H1 (cell line): ENCODE results near the gene ABCC4. TPM values are rescaled to one million over a fixed set of nuclear protein-coding genes. Genes with fewer than 3 reads are reported as not detected.

Experiments
- polyA plus RNA-seq, 7 experiments: library from polyadenylated mRNA; depleted of rRNA in 3 of 7; stranded (reverse) in 5 of 7; unstranded in 2 of 7; fragments of >200 nt in 5 of 7; fragments of 200-250 nt in 2 of 7; gene quantifications; 1 replicate in 5 of 7; 2 replicates in 1 of 7; 4 replicates in 1 of 7; pipeline versions ENCODE4 v1.2.1 to v1.2.3, GENCODE V29; 2011 to 2013; ENCODE audit warnings: missing spikeins in 2 of 7, mixed read lengths in 2 of 7
- small RNA-seq: library from polyadenylated mRNA; stranded (forward); fragments of <200 nt; extraction: miRNeasy Mini kit (QIAGEN cat#:217004); gene quantifications from one replicate; pipeline ENCODE3, GENCODE V24; 2013; ENCODE audit not compliant: insufficient read depth
- total RNA-seq: library from RNA; stranded (reverse); fragmentation: NEBNext Ultra II Directional; extraction: Animal tissue kit (Norgen Biotek cat#: 25700); gene quantifications from 2 replicates; pipeline ENCODE4 v1.2.1, GENCODE V29; 2021

ABCC4 gene
- total and polyA plus RNA-seq, 2 of the 8 experiments (the other 6 are each of a cell fraction or from before 2014, with no cell fraction given) = 4.0 to 14.1 TPM

Small RNA genes within 50 kb of the gene (small RNA-seq; reads per million reads assigned to genes)
- gene RNU6-62P (not detected), gene RNY3P8 (not detected), gene RNY4P27 (1.4 reads per million)
